Nephron progenitor cell (in vitro differentiated cells): ENCODE measurements around the gene SNTB2.

Experiments
- DNase-seq: peaks from one replicate; pipeline ENCODE4 v3.0.0; 2021
- H3K27ac Mint-ChIP-seq: 2 replicates; pipeline ENCODE4 v1.8.0; 2021; ENCODE audit warnings: mild to moderate bottlenecking, moderate library complexity, mixed read lengths
- H3K27me3 Mint-ChIP-seq: 2 replicates; pipeline ENCODE4 v1.8.0; 2021; ENCODE audit warnings: mild to moderate bottlenecking, low read depth, mixed read lengths; ENCODE audit not compliant: poor library complexity
- H3K36me3 Mint-ChIP-seq: 2 replicates; pipeline ENCODE4 v1.8.0; 2021; ENCODE audit warnings: low read depth, mixed read lengths
- H3K4me1 Mint-ChIP-seq: 2 replicates; pipeline ENCODE4 v1.8.0; 2021; ENCODE audit warnings: mixed read lengths
- H3K4me3 Mint-ChIP-seq: 2 replicates; pipeline ENCODE4 v1.8.0; 2021; ENCODE audit warnings: mild to moderate bottlenecking, moderate library complexity, mixed read lengths
- H3K9me3 Mint-ChIP-seq: 2 replicates; pipeline ENCODE4 v1.8.0; 2021; ENCODE audit warnings: mild to moderate bottlenecking, moderate library complexity, mixed read lengths
- TF ChIP-seq, protein P1 (sequence below): fragments of 200-600 bp; sonication (generic); IDR thresholded peaks from 2 replicates; pipeline ENCODE4 v1.5.0; 2021; ENCODE audit warnings: antibody characterized with exemption

The SNTB2 gene

DNA sequence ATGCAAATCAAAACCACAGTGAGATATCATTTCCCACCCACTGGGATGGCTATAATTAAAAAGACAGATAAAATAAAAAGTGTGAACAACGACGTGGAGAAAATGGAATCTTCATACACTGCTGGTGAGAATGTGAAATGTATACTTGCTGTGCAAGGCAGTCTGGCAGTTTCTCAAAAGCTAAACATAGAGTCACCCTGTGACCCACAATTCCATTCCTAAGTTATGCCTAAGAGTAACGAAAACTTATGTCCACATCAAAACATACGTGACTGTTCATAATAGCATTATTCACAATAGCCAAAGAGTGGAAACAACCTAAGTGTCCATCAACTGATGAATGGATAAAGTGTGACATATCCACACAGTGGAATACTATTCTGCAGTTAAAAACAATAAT, 86.0 kb downstream of the SNTB2 start:
- no peak for DNase-seq

DNA sequence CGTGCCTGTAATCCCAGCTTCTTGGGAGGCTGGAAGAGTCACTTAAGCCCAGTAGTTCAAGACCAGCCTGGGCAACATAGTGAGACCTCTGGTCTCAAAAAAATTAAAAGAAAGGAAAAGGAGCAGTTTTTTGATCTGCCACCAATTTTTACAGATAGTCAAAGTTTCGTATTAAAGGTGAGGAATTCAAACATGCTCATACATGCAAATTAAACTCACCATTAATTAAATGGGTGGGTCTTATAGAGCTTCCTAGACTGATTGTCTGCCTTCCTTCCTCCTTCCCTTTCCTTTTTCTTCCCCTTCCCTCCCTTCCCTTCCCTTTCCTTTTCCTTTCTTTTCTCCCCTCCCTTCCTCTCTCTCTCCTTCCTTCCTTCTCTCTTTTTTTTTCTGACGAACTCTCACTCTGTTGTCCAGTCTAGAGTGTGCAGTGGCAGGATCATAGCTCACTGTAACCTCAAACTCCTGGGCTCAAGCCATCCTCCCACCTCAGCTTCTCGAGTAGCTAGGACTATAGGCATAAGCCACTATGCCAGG, 87.8 kb downstream of the SNTB2 start:
- H3K27ac Mint-ChIP-seq = no peak overlapping the region
- TF ChIP-seq, protein P1, sequence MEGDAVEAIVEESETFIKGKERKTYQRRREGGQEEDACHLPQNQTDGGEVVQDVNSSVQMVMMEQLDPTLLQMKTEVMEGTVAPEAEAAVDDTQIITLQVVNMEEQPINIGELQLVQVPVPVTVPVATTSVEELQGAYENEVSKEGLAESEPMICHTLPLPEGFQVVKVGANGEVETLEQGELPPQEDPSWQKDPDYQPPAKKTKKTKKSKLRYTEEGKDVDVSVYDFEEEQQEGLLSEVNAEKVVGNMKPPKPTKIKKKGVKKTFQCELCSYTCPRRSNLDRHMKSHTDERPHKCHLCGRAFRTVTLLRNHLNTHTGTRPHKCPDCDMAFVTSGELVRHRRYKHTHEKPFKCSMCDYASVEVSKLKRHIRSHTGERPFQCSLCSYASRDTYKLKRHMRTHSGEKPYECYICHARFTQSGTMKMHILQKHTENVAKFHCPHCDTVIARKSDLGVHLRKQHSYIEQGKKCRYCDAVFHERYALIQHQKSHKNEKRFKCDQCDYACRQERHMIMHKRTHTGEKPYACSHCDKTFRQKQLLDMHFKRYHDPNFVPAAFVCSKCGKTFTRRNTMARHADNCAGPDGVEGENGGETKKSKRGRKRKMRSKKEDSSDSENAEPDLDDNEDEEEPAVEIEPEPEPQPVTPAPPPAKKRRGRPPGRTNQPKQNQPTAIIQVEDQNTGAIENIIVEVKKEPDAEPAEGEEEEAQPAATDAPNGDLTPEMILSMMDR = no peak
- H3K4me3 Mint-ChIP-seq = no peak overlapping the region
- H3K27me3 Mint-ChIP-seq = no peaks in the 10 kb centered on the region
- H3K4me1 Mint-ChIP-seq = no peaks in the 10 kb centered on the region
- H3K9me3 Mint-ChIP-seq = peaks cover 4% of the 10 kb centered on the region
- peaks cover 39% of the 10 kb centered on the region for H3K36me3 Mint-ChIP-seq
- DNase-seq = no peak

More for the DNA sequence above, 86.0 kb downstream of the SNTB2 start:
- H3K9me3 Mint-ChIP-seq = no peaks in the 10 kb centered on the region
- no peak overlapping the region for H3K4me3 Mint-ChIP-seq
- peaks cover 38% of the 10 kb centered on the region for H3K36me3 Mint-ChIP-seq
- no peak overlapping the region for H3K27ac Mint-ChIP-seq
- no peaks in the 10 kb centered on the region for H3K27me3 Mint-ChIP-seq
- no peaks in the 10 kb centered on the region for H3K4me1 Mint-ChIP-seq
- TF ChIP-seq, protein P1 = no peak

DNA sequence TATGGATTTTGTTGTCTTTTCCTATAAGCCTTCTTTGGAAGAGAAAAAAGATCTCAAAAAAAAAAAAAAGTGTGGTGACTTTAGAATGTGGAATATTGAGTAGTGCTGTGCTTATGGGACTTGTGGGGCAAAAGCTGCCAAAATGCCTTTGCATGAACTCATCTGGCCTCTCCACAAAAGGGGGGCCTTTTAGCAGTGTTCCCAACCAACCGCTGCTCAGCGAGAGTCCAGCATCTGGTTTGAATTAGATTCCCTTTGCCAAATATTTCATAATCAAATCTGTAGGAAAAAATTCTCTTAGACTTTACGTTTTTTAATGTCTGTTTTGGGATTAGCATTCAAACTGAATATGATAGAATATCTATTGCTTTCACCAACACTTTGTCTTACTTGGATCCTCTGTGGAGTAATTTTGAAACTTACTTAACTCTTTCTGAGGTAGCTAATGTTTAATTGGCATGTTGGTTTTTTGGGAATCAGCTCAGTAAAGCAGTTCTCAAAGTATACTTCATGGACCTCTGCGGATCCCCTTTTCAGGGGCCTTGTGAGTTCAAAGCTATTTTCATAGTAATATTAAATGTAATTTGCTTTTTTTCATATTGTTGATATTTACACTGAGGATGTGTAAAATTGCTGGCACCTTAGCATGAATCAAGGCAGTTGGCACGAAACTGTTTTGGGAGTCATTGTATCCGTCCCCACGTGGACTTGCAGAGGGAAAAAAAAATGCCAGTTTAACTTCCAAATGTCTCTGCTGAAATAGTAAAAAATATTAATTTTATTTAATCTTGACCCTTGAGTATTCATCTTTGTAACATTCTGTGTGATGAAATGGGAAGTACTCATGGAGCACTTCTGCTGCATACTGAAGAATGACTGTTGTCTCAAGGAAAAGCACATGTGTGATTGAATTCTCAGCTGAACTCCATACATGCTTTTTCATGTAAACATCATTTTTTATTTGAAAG, 89.5 kb downstream of the SNTB2 start:
- DNase-seq = no peak
- TF ChIP-seq, protein P1 = no peak
- Mint-ChIP-seq H3K4me3 (no peak overlapping the region), H3K27ac (peak overlapping the region; percentile 37), H3K36me3 (peaks cover 40% of the 10 kb centered on the region), H3K27me3 (no peaks in the 10 kb centered on the region), H3K9me3 (peaks cover 8% of the 10 kb centered on the region), H3K4me1 (no peaks in the 10 kb centered on the region)

DNA sequence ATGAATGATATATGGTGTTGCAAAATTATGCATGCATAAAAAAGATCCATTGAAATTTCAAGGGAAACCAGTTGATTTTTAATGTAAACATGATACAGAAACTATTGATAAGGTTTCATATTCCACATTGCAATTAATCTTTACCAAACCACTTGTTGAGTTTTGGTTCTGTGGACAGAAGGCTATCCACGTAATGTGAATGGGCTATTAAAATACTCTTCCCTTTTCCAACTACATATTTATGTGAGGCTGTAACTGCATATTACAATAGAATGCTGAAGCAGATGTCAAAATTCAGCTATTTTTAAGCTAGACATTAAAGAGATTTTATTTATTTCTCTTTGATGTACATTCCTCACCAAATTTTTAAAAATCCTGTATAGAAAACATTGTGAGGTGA, 90.4 kb downstream of the SNTB2 start:
- Mint-ChIP-seq H3K27ac (no peak overlapping the region), H3K27me3 (no peaks in the 10 kb centered on the region), H3K4me3 (no peak overlapping the region), H3K36me3 (peaks cover 36% of the 10 kb centered on the region), H3K4me1 (no peaks in the 10 kb centered on the region), H3K9me3 (peaks cover 8% of the 10 kb centered on the region)
- no peak for DNase-seq
- TF ChIP-seq, protein P1 = no peak

DNA sequence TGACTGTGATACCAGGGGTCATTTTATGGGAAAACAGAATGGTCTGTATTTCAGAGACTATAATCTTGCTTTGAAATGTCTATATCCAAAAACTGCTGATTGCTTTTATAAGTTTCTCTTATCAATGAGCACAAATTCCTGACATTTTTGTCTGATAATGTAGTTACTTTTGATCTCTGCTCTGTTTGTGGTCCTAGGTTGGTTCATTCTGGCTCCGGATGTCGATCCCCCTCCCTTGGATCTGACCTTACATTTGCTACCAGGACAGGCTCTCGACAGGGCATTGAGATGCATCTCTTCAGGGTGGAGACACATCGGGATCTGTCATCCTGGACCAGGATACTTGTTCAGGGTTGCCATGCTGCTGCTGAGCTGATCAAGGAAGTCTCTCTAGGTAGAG, 96.9 kb downstream of the SNTB2 start:
- Mint-ChIP-seq H3K4me3 (no peak overlapping the region), H3K27me3 (peaks cover 3% of the 10 kb centered on the region), H3K4me1 (no peaks in the 10 kb centered on the region), H3K27ac (no peak overlapping the region), H3K9me3 (peaks cover 8% of the 10 kb centered on the region), H3K36me3 (peaks cover 29% of the 10 kb centered on the region)
- TF ChIP-seq, protein P1 = no peak
- DNase-seq = no peak
